PC-3 (cell line): ENCODE data around the gene MIAT.

ENCODE experiments used
- CTCF ChIP-seq: fragments of 300-600 bp; sonication (generic); conservative IDR thresholded peaks from 2 replicates; pipeline ENCODE4 v1.5.1; 2017; ENCODE audit warnings: antibody characterized with exemption, low read depth, mild to moderate bottlenecking, low read length
- EZH2 ChIP-seq: fragments of 300-600 bp; sonication (generic); IDR thresholded peaks from one replicate; pipeline ENCODE4 v1.6.1; 2017; ENCODE audit warnings: antibody characterized with exemption, mild to moderate bottlenecking, low read length; ENCODE audit not compliant: unreplicated experiment
- EZH2phosphoT487 ChIP-seq: fragments of 300-600 bp; sonication (generic); IDR thresholded peaks from 2 replicates; pipeline ENCODE4 v1.6.1; 2018; ENCODE audit warnings: mild to moderate bottlenecking, antibody characterized with exemption, low read length, borderline replicate concordance

DNA sequence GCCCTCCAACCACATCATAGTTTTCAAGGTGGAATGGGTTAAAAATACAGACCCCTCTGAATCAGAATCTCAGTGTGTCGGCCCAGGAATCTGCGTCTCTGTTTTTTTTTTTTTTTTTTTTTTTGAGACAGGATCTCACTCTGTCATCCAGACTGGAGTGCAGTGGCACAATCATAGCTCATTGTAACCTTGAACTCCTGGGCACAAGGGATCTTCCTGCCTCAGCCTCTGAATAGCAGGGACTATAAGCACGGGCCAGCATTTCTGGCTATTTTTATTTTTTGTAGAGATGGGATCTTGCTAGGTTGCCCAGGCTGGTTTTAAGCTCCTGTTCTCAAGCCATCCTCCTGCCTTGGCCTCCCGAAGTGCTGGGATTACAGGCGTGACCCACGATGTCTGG is 28.2 kb downstream of the MIAT start:
- TF ChIP-seq CTCF (no peak), EZH2 (no peak), EZH2phosphoT487 (no peak)
